Putamen (tissue), 1 donor: ENCODE data around the gene ST6GALNAC1.

Source experiments
- DNase-seq: peaks from one replicate; pipeline ENCODE4 v3.0.0-alpha.2; 2016; ENCODE audit warnings: low spot score

Gene ST6GALNAC1

GRCh38 chr17:76675648-76676047 lies 32.1 kb upstream of the ST6GALNAC1 start:
- no peak for DNase-seq

GRCh38 chr17:76674600-76674999 lies 31.0 kb upstream of the ST6GALNAC1 start:
- DNase-seq: no peak

- DNase-seq: no peak
These were observed 30.2 kb upstream of the ST6GALNAC1 start for GRCh38 chr17:76673729-76674128.

- DNase-seq: no peak
These were observed 29.3 kb upstream of the ST6GALNAC1 start for GRCh38 chr17:76672892-76673291.

GRCh38 chr17:76672270-76672851 lies 28.8 kb upstream of the ST6GALNAC1 start:
- no peak for DNase-seq

GRCh38 chr17:76671912-76672262 lies 28.3 kb upstream of the ST6GALNAC1 start:
- no peak for DNase-seq

- peak; percentile 100 for DNase-seq
These were observed 27.8 kb upstream of the ST6GALNAC1 start for GRCh38 chr17:76671123-76671911.

GRCh38 chr17:76670718-76671122 lies 27.2 kb upstream of the ST6GALNAC1 start:
- DNase-seq: no peak

- DNase-seq: no peak
These were observed 26.6 kb upstream of the ST6GALNAC1 start for GRCh38 chr17:76670020-76670717.

- DNase-seq: no peak
These were observed 24.4 kb upstream of the ST6GALNAC1 start for GRCh38 chr17:76667786-76668453.

GRCh38 chr17:76667491-76667755 lies 23.9 kb upstream of the ST6GALNAC1 start:
- DNase-seq: no peak

GRCh38 chr17:76660656-76661042 lies 17.1 kb upstream of the ST6GALNAC1 start:
- no peak for DNase-seq

GRCh38 chr17:76659928-76660655 lies 16.5 kb upstream of the ST6GALNAC1 start:
- DNase-seq: no peak

- DNase-seq: no peak
These were observed 14.7 kb upstream of the ST6GALNAC1 start for GRCh38 chr17:76658242-76658662.

- no peak for DNase-seq
These were observed 14.1 kb upstream of the ST6GALNAC1 start for GRCh38 chr17:76657505-76658241.

- no peak for DNase-seq
These were observed 10.9 kb upstream of the ST6GALNAC1 start for GRCh38 chr17:76654408-76654807.

- no peak for DNase-seq
These were observed 6.9 kb upstream of the ST6GALNAC1 start for GRCh38 chr17:76650504-76650903.

GRCh38 chr17:76646712-76647111 lies 3.2 kb upstream of the ST6GALNAC1 start:
- no peak for DNase-seq

GRCh38 chr17:76645481-76645880 lies 1.9 kb upstream of the ST6GALNAC1 start:
- no peak for DNase-seq

- no peak for DNase-seq
These were observed 1.4 kb upstream of the ST6GALNAC1 start for GRCh38 chr17:76644995-76645394.

GRCh38 chr17:76642994-76643393 lies 563 bp downstream of the ST6GALNAC1 start:
- no peak for DNase-seq
